ENCODE results near the gene CRTC3.
A peak's percentile ranks its signal among the peaks of the same experiment; 100 is the strongest.
"Not testable (repeated sequence)": the region's sequence is repeated elsewhere in the genome, so short reads cannot be mapped to it uniquely, and the experiment has no call there.

CRTC3 gene

GRCh38 chr15:90659481-90659880, 129.8 kb downstream of the CRTC3 start:
- DNase-seq = no peak

GRCh38 chr15:90660195-90660998, 130.7 kb downstream of the CRTC3 start:
- DNase-seq = peak; percentile 86

GRCh38 chr15:90660999-90661330, 131.2 kb downstream of the CRTC3 start:
- not testable (repeated sequence) for DNase-seq

GRCh38 chr15:90664081-90664461, 134.3 kb downstream of the CRTC3 start:
- not testable (repeated sequence) for DNase-seq

GRCh38 chr15:90664650-90665287, 135.0 kb downstream of the CRTC3 start:
- no peak for DNase-seq

- peak; percentile 55 for DNase-seq
These were observed 135.8 kb downstream of the CRTC3 start for GRCh38 chr15:90665288-90666134.

- DNase-seq = no peak
These were observed 136.6 kb downstream of the CRTC3 start for GRCh38 chr15:90666135-90666909.

GRCh38 chr15:90667073-90667754, 137.5 kb downstream of the CRTC3 start:
- DNase-seq = peak; percentile 24

- DNase-seq = not testable (repeated sequence)
These were observed 138.1 kb downstream of the CRTC3 start for GRCh38 chr15:90667755-90668345.

GRCh38 chr15:90670631-90671030, 140.9 kb downstream of the CRTC3 start:
- DNase-seq = not testable (repeated sequence)

- DNase-seq = no peak
These were observed 141.5 kb downstream of the CRTC3 start for GRCh38 chr15:90671216-90671615.

GRCh38 chr15:90673357-90673756, 143.6 kb downstream of the CRTC3 start:
- DNase-seq = not testable (repeated sequence)

GRCh38 chr15:90674476-90674875, 144.8 kb downstream of the CRTC3 start:
- DNase-seq = peak; percentile 50

GRCh38 chr15:90675464-90675863, 145.7 kb downstream of the CRTC3 start:
- no peak for DNase-seq

- no peak for DNase-seq
These were observed 148.4 kb downstream of the CRTC3 start for GRCh38 chr15:90677807-90678790.

- DNase-seq = no peak
These were observed 150.2 kb downstream of the CRTC3 start for GRCh38 chr15:90679959-90680358.

GRCh38 chr15:90680371-90680935, 150.7 kb downstream of the CRTC3 start:
- peak; percentile 98 for DNase-seq

GRCh38 chr15:90681056-90681455, 151.3 kb downstream of the CRTC3 start:
- no peak for DNase-seq

GRCh38 chr15:90681480-90681879, 151.8 kb downstream of the CRTC3 start:
- DNase-seq = peak; percentile 80

- DNase-seq = no peak
These were observed 153.6 kb downstream of the CRTC3 start for GRCh38 chr15:90683371-90683770.

Data from fibroblast of skin of right quadriceps (primary cell).